ENCODE data around the gene ASB7.

DNA sequence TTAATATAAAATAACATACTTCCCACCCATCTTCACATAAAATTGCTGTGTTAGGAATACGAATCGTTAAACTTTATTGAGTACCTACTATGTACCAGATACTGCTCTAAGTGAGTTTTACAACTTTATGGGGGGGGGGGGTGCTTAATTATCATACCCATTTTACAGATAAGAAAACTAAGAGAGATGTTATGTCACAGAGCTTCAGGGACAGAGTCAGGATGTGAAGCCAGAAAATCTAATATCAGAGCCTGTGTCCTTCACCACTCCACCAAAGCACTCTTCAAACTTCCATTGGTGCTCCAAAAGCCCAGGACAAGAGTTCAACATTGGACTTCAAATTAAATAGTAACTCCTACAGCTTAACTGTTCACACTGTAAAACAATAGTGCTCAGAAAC, 9.0 kb upstream of the ASB7 start:
- TF ChIP-seq, protein P1, sequence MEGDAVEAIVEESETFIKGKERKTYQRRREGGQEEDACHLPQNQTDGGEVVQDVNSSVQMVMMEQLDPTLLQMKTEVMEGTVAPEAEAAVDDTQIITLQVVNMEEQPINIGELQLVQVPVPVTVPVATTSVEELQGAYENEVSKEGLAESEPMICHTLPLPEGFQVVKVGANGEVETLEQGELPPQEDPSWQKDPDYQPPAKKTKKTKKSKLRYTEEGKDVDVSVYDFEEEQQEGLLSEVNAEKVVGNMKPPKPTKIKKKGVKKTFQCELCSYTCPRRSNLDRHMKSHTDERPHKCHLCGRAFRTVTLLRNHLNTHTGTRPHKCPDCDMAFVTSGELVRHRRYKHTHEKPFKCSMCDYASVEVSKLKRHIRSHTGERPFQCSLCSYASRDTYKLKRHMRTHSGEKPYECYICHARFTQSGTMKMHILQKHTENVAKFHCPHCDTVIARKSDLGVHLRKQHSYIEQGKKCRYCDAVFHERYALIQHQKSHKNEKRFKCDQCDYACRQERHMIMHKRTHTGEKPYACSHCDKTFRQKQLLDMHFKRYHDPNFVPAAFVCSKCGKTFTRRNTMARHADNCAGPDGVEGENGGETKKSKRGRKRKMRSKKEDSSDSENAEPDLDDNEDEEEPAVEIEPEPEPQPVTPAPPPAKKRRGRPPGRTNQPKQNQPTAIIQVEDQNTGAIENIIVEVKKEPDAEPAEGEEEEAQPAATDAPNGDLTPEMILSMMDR (IDR thresholded peaks at IDR 0.05), result no peak
- no peak for TF ChIP-seq POLR2A (IDR thresholded peaks at IDR 0.05)

All from adrenal gland (tissue), 5 donors.